Loucy (cell line): ENCODE measurements around the gene TMED10.
A peak's percentile ranks its signal among the peaks of the same experiment; 100 is the strongest.

Experiments
- H2AFZ ChIP-seq: fragments of 200-600 bp; sonication (generic); 2 replicates; pipeline ENCODE4 v1.6.0; 2016; ENCODE audit warnings: antibody characterized with exemption, mild to moderate bottlenecking, low read length, moderate library complexity
- H3F3A ChIP-seq: fragments of 200-600 bp; 2 replicates; pipeline ENCODE4 v1.6.0; 2016; ENCODE audit warnings: antibody characterized with exemption, low read depth, mild to moderate bottlenecking
- H3K27me3 ChIP-seq: fragments of 200-600 bp; sonication (generic); 2 replicates; pipeline ENCODE4 v1.6.1; 2014; ENCODE audit warnings: low read length, mild to moderate bottlenecking; ENCODE audit not compliant: insufficient read depth, poor library complexity, severe bottlenecking
- H3K36me3 ChIP-seq: fragments of 200-600 bp; sonication (generic); 2 replicates; pipeline ENCODE4 v1.6.1; 2016; ENCODE audit warnings: low read length; ENCODE audit not compliant: insufficient read depth
- H3K4me1 ChIP-seq: fragments of 200-600 bp; sonication (generic); 2 replicates; pipeline ENCODE4 v1.5.1; 2014; ENCODE audit warnings: low read length, mild to moderate bottlenecking; ENCODE audit not compliant: insufficient read depth, poor library complexity, severe bottlenecking
- H3K4me2 ChIP-seq: fragments of 200-600 bp; sonication (generic); 2 replicates; pipeline ENCODE4 v1.6.0; 2014; ENCODE audit warnings: antibody characterized with exemption, low read length, low read depth, mild to moderate bottlenecking; ENCODE audit not compliant: poor library complexity, severe bottlenecking
- H3K4me3 ChIP-seq: fragments of 200-600 bp; sonication (generic); 2 replicates; pipeline ENCODE4 v1.5.1; 2014; ENCODE audit warnings: low read length, mild to moderate bottlenecking, mixed read lengths; ENCODE audit not compliant: poor library complexity, severe bottlenecking
- H3K79me2 ChIP-seq: fragments of 200-600 bp; sonication (generic); 2 replicates; pipeline ENCODE4 v1.6.1; 2014; ENCODE audit warnings: low read length; ENCODE audit not compliant: insufficient read depth
- H3K9ac ChIP-seq: fragments of 200-600 bp; sonication (generic); 2 replicates; pipeline ENCODE4 v1.6.0; 2014; ENCODE audit warnings: mild to moderate bottlenecking, low read depth, low read length, moderate library complexity; ENCODE audit not compliant: poor library complexity, severe bottlenecking
- H3K9me2 ChIP-seq: fragments of 200-600 bp; sonication (generic); replicated peaks from 2 replicates; pipeline ENCODE4 v1.6.1; 2016; ENCODE audit warnings: low read depth, low read length, mixed read lengths
- H3K9me3 ChIP-seq: fragments of 200-600 bp; sonication (generic); 2 replicates; pipeline ENCODE4 v1.6.1; 2014; ENCODE audit warnings: mild to moderate bottlenecking, antibody characterized with exemption, low read length, low read depth; ENCODE audit not compliant: insufficient read depth
- H4K20me1 ChIP-seq: fragments of 200-600 bp; sonication (generic); 2 replicates; pipeline ENCODE4 v1.6.0; 2014; ENCODE audit warnings: antibody characterized with exemption, low read length, mild to moderate bottlenecking; ENCODE audit not compliant: insufficient read depth, poor library complexity, severe bottlenecking
- CTCF ChIP-seq: fragments of 200-600 bp; sonication (generic); conservative IDR thresholded peaks from 2 replicates; pipeline ENCODE4 v1.5.1; 2014; ENCODE audit warnings: mild to moderate bottlenecking, antibody characterized with exemption, low read length
- EZH2phosphoT487 ChIP-seq: fragments of 200-600 bp; IDR thresholded peaks from 2 replicates; pipeline ENCODE4 v1.6.1; 2018; ENCODE audit warnings: antibody characterized with exemption, mild to moderate bottlenecking, moderate library complexity, borderline replicate concordance

Gene TMED10

DNA sequence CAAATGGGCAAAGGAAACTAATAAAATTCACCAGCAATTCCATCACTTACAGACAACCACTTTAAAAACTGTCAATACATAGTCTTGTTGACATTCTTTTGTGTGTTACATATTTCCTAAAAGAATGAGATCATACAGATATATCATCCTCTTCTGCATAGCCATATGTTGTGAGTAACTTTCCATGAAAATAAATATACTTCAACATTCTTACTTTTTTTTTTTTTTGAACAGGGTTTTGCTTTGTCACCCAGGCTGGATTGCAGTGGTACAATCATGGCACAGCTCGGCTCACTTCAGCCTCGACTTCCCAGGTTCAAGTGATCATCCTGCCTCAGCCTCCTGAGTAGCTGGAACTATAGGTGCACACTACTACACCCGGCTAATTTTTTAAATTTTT is 86.1 kb downstream of the TMED10 start:
- no peaks in the 10 kb centered on the region for H3K4me1 ChIP-seq
- no peak overlapping the region for H3K9ac ChIP-seq
- H3K27me3 ChIP-seq, result no peaks in the 10 kb centered on the region
- peaks cover 41% of the 10 kb centered on the region; the same call in 1 of the 2 replicates for H3K36me3 ChIP-seq
- H3K4me3 ChIP-seq, result no peak overlapping the region
- no peaks in the 10 kb centered on the region for H4K20me1 ChIP-seq
- H3F3A ChIP-seq, result no peaks in the 10 kb centered on the region
- TF ChIP-seq CTCF, result no peak
- no peak for TF ChIP-seq EZH2phosphoT487
- H3K9me2 ChIP-seq, result no peaks in the 10 kb centered on the region
- no peaks in the 10 kb centered on the region for H3K9me3 ChIP-seq
- no peak overlapping the region for H3K4me2 ChIP-seq
- H2AFZ ChIP-seq, result no peak overlapping the region
- H3K79me2 ChIP-seq, result no peaks in the 10 kb centered on the region

- H3K36me3 ChIP-seq, result peaks cover 41% of the 10 kb centered on the region; the same call in 1 of the 2 replicates
- no peak for TF ChIP-seq EZH2phosphoT487
- TF ChIP-seq CTCF, result peak; percentile 97
- H3K27me3 ChIP-seq, result no peaks in the 10 kb centered on the region
Observed at GRCh38 chr14:75088566-75089373, 87.6 kb downstream of the TMED10 start.

GRCh38 chr14:75088153-75088552 is 88.3 kb downstream of the TMED10 start:
- no peaks in the 10 kb centered on the region for H4K20me1 ChIP-seq
- H3K4me2 ChIP-seq, result no peak overlapping the region
- H3F3A ChIP-seq, result no peaks in the 10 kb centered on the region
- no peak for TF ChIP-seq EZH2phosphoT487
- TF ChIP-seq CTCF, result no peak
- no peaks in the 10 kb centered on the region for H3K79me2 ChIP-seq
- peaks cover 43% of the 10 kb centered on the region; the same call in 1 of the 2 replicates for H3K36me3 ChIP-seq
- no peak overlapping the region for H2AFZ ChIP-seq
- H3K4me3 ChIP-seq, result no peak overlapping the region
- H3K9ac ChIP-seq, result no peak overlapping the region
- H3K4me1 ChIP-seq, result no peaks in the 10 kb centered on the region
- H3K27me3 ChIP-seq, result no peaks in the 10 kb centered on the region
- H3K9me3 ChIP-seq, result no peaks in the 10 kb centered on the region
- H3K9me2 ChIP-seq, result no peaks in the 10 kb centered on the region

More at GRCh38 chr14:75088566-75089373, 87.6 kb downstream of the TMED10 start:
- H3K4me1 ChIP-seq, result no peaks in the 10 kb centered on the region
- no peak overlapping the region for H3K4me2 ChIP-seq
- no peaks in the 10 kb centered on the region for H4K20me1 ChIP-seq
- no peak overlapping the region for H3K4me3 ChIP-seq
- H3K9ac ChIP-seq, result no peak overlapping the region
- H3K9me3 ChIP-seq, result no peaks in the 10 kb centered on the region
- H2AFZ ChIP-seq, result no peak overlapping the region
- H3K9me2 ChIP-seq, result no peaks in the 10 kb centered on the region
- H3K79me2 ChIP-seq, result no peaks in the 10 kb centered on the region
- no peaks in the 10 kb centered on the region for H3F3A ChIP-seq
